HepG2 (cell line): Measurements from ENCODE around the gene MYO1G.

Source experiments
- EZH2 ChIP-seq: conservative IDR thresholded peaks from 2 replicates; pipeline ENCODE4 v1.6.1; 2012; ENCODE audit warnings: mild to moderate bottlenecking, low read depth, low read length, moderate library complexity
- TBP ChIP-seq: sonication (generic); formaldehyde crosslinking; IDR thresholded peaks from 2 replicates; pipeline ENCODE4 v1.5.0; 2020; ENCODE audit warnings: missing genetic modification reagents
- ZNF138 ChIP-seq: sonication (generic); formaldehyde crosslinking; IDR thresholded peaks from 2 replicates; pipeline ENCODE4 v1.5.0; 2020; ENCODE audit warnings: mild to moderate bottlenecking, low read depth, missing genetic modification reagents
- ZNF431 ChIP-seq: sonication (generic); formaldehyde crosslinking; IDR thresholded peaks from 2 replicates; pipeline ENCODE4 v1.9.0; 2022; ENCODE audit warnings: missing genetic modification reagents, low read depth, mild to moderate bottlenecking, borderline replicate concordance
- ZNF768 ChIP-seq: sonication (generic); formaldehyde crosslinking; IDR thresholded peaks from 2 replicates; pipeline ENCODE4 v1.4.0; 2020; ENCODE audit warnings: missing genetic modification reagents
- TF ChIP-seq, protein P1 (sequence below): sonication (generic); formaldehyde crosslinking; IDR thresholded peaks from 2 replicates; pipeline ENCODE4 v1.5.0; 2020; ENCODE audit warnings: mild to moderate bottlenecking, missing genetic modification reagents, moderate library complexity
- TF ChIP-seq, protein P2 (sequence below): sonication (generic); formaldehyde crosslinking; IDR thresholded peaks from 2 replicates; pipeline ENCODE4 v1.4.0; 2020; ENCODE audit warnings: low read depth, missing genetic modification reagents
- TF ChIP-seq, protein P3 (sequence below): sonication (generic); formaldehyde crosslinking; IDR thresholded peaks from 2 replicates; pipeline ENCODE4 v1.4.0; 2020; ENCODE audit warnings: missing genetic modification reagents, borderline replicate concordance

DNA sequence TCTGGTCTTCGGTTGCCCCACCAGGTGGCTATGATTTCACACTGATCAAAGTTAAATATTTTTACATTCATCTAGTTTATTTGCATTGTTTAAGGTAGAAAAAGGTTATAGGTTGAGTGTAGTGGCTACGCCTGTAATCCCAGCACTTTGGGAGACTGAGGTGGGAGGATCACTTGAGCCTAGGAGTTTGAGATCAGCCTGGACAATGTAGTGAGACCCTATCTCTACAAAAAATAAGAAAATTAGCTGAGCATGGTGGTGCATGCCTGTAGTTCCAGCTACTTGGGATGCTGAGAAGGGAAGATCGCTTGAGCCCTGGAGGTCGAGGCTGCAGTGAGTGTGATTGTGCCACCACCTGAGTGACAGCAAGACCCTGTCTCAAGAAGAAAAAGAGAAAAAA is 25.0 kb upstream of the MYO1G start:
- TF ChIP-seq EZH2 (no peak), ZNF431 (CRISPR knock-in tag) (no peak), ZNF138 (CRISPR knock-in tag) (no peak), ZNF768 (no peak), TBP (CRISPR knock-in tag) (no peak)
- TF ChIP-seq, protein P1, sequence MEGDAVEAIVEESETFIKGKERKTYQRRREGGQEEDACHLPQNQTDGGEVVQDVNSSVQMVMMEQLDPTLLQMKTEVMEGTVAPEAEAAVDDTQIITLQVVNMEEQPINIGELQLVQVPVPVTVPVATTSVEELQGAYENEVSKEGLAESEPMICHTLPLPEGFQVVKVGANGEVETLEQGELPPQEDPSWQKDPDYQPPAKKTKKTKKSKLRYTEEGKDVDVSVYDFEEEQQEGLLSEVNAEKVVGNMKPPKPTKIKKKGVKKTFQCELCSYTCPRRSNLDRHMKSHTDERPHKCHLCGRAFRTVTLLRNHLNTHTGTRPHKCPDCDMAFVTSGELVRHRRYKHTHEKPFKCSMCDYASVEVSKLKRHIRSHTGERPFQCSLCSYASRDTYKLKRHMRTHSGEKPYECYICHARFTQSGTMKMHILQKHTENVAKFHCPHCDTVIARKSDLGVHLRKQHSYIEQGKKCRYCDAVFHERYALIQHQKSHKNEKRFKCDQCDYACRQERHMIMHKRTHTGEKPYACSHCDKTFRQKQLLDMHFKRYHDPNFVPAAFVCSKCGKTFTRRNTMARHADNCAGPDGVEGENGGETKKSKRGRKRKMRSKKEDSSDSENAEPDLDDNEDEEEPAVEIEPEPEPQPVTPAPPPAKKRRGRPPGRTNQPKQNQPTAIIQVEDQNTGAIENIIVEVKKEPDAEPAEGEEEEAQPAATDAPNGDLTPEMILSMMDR, result no peak
- TF ChIP-seq, protein P2, sequence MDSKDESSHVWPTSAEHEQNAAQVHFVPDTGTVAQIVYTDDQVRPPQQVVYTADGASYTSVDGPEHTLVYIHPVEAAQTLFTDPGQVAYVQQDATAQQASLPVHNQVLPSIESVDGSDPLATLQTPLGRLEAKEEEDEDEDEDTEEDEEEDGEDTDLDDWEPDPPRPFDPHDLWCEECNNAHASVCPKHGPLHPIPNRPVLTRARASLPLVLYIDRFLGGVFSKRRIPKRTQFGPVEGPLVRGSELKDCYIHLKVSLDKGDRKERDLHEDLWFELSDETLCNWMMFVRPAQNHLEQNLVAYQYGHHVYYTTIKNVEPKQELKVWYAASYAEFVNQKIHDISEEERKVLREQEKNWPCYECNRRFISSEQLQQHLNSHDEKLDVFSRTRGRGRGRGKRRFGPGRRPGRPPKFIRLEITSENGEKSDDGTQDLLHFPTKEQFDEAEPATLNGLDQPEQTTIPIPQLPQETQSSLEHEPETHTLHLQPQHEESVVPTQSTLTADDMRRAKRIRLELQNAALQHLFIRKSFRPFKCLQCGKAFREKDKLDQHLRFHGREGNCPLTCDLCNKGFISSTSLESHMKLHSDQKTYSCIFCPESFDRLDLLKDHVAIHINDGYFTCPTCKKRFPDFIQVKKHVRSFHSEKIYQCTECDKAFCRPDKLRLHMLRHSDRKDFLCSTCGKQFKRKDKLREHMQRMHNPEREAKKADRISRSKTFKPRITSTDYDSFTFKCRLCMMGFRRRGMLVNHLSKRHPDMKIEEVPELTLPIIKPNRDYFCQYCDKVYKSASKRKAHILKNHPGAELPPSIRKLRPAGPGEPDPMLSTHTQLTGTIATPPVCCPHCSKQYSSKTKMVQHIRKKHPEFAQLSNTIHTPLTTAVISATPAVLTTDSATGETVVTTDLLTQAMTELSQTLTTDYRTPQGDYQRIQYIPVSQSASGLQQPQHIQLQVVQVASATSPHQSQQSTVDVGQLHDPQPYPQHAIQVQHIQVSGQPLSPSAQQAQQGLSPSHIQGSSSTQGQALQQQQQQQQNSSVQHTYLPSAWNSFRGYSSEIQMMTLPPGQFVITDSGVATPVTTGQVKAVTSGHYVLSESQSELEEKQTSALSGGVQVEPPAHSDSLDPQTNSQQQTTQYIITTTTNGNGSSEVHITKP (CRISPR knock-in tag), result no peak
- TF ChIP-seq, protein P3, sequence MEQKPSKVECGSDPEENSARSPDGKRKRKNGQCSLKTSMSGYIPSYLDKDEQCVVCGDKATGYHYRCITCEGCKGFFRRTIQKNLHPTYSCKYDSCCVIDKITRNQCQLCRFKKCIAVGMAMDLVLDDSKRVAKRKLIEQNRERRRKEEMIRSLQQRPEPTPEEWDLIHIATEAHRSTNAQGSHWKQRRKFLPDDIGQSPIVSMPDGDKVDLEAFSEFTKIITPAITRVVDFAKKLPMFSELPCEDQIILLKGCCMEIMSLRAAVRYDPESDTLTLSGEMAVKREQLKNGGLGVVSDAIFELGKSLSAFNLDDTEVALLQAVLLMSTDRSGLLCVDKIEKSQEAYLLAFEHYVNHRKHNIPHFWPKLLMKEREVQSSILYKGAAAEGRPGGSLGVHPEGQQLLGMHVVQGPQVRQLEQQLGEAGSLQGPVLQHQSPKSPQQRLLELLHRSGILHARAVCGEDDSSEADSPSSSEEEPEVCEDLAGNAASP (CRISPR knock-in tag), result no peak
